HG02884 (cell line): ENCODE measurements around the gene RHOA.
"Not testable (repeated sequence)": the region's sequence is repeated elsewhere in the genome, so short reads cannot be mapped to it uniquely, and the experiment has no call there.

Experiments
- ATAC-seq: cut with Tn5 transposase; IDR thresholded peaks from one replicate; pipeline ENCODE4 v1.9.1; 2021; ENCODE audit warnings: mild to moderate bottlenecking, moderate library complexity; ENCODE audit not compliant: unreplicated experiment

Gene RHOA

DNA sequence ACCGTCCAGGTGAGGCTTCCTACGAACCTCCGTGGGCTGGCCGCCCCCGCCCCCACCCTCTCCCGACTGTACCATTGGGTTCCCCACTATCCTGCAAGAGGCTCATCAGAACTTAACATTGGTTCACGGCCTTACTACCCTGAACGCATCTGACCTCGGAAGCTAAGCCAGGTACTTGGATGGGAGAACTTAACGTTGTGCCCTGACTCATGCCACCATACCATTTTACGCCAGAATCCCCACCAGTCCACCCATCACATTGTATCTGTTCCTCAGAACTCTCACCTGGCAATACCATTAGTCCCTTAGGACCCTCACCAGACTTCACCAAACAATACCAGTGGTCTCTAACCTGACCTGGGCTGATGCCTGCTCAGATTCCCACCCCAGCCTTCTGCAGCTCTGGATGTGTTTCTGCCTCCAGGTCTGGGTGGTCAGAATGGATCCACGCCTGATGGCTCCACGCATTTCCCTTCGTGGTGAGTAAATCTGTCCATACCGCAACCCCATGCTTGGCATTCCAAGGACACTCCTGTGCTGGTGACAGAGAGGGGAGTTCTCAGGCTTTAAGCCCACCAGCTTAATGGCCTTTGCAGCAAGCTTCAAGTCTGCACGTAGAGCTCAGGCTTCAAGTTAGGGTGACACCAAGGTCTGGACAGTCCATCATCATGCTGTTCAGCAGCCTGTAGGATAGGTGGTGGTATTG is 1.0 kb upstream of the RHOA start:
- ATAC-seq: no peak

DNA sequence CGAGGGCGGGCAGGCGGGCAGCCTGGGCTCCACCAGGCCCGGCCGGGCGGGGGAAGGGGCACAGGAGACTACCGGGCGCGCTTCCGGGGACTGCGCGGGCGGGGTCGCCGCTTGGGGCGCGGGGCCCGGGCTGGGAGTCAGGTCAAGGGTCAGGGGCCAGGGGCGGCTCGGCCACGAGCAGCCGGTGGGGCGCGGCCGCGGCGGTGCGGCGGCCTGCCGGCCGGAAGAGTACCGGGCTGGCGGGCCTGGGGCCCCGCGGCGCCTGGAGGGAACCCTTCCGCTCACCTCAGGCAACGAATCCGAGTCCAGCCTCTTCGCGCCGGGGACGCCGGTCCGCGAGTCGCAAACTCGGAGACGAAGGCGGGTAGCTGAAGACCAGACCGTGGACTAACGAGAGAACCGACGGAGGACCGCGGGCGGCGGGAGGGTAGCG is 225 bp downstream of the RHOA start:
- ATAC-seq: peak; percentile 13

DNA sequence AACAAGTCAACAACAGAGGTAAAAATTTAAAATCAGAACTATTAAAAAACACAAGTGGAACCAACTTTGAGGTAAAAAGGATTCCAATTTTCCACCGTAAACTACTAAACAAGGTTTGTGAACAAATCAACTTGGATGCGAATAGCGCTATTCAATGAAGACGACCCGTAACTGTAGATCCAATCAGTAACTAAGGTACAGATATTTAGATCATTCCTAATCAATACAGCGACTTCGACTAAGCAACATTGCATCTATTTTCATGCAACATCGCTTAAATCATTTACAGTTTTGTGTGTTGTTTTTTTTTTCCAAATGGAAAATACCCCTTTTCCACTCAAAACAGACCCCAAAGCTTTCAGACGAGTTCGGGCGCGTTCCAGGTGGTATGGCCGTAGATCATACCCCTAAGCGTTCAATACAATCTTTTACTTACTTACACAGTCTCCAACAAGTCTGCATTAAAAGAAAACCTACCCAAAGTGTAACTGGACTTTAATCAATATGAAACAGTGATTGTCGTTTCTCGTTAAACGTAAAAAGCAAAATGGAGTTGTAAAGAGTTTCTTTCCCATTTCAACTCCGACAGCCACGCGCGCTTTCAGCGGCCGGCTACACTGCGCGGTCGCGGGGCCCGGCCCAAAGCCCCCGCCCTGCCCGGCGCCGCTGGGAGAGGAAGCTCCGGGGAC is 786 bp downstream of the RHOA start:
- no peak for ATAC-seq

DNA sequence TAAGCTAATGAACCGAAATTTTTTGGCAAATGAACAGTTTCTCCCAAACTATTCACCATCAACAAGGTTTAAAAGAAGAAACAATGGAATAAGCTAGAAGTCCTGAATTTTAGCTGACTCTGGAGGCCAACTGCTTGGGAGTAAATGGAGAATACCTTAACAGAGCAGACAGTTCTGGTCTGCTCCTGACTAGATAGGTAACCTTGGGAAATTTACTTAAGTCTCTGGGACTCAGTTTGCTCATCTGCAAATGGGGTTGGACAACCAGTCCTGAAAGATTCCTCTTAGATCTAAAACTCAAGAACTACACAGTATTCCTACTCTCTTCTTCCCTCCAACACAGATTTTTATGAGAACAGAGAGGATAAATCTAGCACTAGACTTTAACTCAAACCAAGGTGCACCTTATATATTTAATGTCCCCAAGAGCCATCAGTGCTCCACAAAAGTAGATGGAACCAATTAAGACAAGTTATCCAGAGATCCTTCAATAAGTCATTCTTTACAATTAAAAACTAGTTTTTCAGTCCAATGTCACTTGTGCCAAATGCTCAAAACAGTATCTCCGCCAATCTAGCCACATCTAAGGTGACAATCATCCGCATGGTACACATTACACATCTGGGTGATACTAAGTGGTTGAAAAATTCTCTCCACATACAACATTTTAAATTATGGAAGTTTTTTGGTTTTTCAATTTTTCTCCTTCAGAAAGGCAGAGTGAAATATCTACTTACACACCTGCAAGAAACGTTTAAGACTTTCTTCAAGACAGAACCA is 1.5 kb downstream of the RHOA start:
- ATAC-seq: no peak

DNA sequence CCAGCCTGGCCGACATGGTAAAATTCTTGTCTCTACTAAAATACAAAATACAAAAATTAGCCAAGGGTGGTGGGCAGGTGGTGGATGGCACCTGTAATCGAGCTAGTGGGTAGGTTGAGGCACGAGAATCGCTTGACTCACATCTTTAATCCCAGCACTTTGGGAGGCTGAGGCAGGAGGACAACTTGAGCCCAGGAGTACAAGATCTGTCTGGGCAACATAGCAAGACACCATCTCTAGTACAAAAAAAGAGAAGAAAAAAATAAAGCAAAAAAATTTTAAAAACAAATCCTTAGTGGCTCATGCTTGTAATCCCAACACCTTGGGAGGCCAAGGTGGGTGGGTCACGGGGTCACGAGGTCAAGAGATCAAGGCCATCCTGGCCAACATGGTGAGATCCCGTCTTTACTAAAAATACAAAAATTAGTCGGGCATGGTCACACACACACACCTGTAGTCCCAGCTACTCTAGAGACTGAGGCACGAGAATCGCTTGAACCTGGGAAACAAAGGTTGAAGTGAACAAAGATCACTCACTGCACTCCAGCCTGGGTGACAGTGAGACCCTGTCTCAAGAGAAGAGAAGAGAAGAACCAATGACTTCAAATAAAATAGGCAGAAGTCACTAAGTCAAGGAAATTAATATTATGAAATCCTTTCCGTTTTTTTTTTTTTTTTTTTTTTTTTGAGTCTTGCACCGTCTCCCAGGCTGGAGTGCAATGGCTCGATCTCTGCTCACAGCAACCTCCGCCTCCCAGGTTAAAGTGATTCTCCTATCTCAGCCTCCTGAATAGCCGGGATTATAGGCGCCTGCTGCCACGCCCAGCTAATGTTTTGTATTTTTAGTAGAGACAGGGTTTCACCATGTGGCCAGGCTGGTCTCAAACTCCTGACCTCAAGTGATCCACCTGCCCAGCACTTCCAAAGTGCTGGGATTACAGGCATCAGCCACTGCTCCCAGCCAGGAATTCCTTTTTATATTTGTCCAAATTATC is 4.9 kb downstream of the RHOA start:
- ATAC-seq: no peak

DNA sequence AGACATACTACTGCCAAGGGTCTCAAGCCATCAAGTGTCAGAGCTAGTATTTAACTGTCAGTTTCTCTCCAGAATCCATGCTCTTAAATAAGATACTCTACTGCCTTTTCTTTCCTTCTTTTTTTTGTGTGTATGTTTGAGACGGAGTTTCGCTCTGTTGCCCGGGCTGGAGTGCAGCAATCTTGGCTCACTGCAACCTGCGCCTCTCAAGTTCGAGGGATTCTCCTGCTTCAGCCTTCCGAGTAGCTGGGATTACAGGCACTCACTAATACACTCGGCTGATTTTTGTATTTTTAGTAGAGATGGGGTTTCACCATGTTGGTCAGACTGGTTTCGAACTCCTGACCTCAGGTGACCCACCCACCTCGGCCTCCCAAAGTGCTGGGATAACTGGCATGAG is 6.2 kb downstream of the RHOA start:
- ATAC-seq: not testable (repeated sequence)

DNA sequence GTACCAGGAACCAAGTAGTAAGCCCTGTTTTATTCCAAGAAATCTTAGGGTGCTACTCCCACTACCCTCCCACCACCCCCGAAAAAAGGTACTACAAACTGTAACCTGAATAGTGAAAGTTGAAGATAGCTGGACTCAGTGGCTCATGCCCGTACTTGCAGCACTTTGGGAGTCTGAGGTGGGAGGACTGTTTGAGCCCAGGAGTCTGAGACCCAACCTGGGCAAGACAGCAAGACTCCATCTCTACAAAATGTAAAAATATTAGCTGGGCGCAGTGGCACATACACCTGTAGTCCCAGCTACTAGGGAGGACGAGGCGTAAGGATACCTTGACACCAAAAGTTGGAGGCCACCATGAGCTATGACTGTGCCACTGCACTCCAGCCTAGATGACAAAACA is 7.9 kb downstream of the RHOA start:
- no peak for ATAC-seq

DNA sequence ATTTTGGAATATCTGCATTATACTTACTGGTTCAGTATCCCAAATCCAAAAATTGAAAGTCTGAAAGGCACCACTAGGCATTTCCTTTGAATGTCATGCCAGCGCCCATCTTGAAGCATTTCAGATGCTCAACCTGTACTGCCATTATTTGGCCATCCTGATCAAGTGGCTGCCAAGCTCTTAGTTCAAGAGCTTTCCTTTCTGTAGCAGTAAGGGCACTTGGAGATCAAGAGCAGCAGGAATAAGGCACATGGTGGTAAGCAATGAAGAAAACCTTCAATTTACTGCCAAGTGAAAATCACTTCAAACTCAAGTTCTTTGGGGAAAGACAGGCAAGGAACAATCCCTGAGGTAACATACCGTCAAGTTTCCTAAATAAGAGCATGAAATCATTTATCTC is 10.0 kb downstream of the RHOA start:
- no peak for ATAC-seq

DNA sequence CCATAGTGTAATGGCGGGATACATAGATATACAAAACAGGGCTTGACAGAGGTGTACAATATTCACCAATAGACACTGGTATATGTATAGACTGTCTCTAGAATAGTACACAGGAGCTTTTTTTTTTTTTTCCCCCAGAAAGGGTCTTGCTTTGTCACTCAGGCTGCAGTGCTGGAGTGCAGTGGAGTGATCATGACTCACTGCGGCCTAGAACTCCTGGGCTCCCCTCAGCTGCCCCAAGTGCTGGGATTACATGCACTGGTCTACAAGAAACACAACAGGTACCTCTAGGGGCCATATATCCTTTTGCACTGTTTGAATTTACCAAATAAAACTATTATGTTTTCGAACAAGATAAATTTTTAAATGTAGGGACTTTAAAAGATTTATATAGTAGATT is 12.3 kb downstream of the RHOA start:
- no peak for ATAC-seq

DNA sequence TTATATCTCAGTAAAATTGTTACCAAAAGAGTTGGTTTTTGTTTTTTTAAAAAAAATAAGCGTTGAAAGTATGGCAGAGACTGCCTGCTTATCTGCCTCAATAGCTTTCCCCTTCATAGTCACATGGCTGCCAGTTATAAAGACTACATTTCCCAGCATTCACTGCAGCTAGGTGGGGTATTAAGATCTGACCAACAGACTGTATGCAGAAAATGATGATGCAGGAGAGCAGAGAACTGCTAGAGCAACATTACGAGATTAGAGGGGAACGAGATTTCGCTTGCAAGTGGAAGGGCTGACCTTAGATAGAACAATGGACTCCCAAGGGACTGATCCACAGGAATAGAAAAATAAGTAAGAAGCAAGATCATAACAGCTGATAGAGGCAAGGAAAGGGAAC is 14.3 kb downstream of the RHOA start:
- no peak for ATAC-seq

DNA sequence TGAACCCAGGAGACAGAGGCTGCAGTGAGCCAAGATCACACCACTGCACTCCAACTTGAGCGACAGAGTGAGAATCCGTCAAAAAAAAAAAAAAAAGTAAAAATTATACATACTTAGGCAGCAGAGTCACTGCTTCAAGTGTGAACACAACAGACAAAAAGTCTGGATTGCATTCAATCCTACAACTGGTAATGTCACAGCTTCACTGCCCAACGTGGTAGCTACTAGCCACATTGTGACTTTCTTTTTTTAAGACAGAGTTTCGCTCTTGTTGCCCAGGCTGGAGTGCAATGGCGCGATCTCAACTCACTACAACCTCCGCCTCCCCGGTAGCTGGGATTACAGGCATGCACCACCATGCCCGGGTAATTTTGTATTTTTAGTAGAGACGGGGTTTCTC is 20.5 kb downstream of the RHOA start:
- not testable (repeated sequence) for ATAC-seq

DNA sequence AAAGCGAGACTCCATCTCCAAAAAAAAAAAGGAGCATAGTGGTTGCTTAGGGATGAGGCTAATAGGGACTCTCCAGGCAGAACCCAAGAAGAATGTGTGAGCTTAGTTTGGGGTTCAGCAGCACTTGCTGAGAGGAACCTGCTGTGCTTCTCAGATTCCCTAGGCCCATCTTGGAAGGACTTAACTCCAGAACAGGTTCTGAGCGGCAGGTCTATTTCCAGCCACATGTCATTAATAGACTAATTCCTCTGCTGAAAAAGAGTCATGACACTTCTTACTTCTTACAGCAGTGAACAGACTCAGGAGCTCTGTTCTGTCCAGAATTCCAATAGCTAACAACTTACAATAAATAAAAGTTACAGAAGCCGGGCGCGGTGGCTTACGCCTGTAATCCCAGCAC is 22.5 kb downstream of the RHOA start:
- no peak for ATAC-seq

DNA sequence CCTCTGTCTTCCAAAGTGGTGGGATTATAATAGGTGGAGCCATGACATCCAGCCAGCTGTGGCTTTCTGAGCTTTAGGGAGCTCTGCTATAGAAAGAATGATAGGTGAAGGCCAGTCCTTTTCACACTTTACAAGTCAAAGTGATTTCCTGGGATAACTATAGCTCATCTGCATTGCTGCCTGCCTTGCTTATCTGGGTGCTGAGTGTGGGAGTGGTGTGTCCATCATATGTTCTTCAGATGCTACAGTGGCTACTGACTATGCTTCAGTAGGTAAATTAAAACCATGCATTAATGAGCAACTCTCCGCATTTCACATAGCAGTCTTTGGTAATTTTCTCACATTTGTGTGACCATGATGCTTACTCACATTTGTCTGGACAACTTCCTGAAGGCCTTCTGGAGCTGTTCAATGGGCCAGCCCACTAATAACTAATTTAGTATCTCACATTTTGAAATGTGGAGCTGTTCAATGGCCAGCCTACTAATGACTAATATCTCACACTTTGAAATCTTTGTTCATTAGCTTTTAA is 23.4 kb downstream of the RHOA start:
- no peak for ATAC-seq

DNA sequence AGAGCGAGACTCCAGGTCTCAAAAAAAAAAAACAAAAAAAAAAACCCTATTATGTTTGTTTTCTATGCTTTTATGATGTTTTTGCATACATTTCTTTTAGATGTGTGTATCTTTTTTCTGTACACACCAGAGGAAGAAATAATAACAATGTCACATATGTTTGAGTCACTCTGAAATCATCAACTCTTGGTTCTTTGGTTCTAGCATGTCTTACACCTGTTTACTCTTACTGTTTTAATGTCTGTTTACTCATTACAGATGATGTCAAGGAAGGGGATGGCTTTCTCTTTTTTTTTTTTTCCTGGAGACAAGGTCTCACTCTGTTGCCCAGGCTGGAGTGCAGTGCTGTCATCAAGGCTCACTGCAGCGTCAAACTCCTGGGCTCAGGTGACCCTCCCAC is 24.1 kb downstream of the RHOA start:
- no peak for ATAC-seq

DNA sequence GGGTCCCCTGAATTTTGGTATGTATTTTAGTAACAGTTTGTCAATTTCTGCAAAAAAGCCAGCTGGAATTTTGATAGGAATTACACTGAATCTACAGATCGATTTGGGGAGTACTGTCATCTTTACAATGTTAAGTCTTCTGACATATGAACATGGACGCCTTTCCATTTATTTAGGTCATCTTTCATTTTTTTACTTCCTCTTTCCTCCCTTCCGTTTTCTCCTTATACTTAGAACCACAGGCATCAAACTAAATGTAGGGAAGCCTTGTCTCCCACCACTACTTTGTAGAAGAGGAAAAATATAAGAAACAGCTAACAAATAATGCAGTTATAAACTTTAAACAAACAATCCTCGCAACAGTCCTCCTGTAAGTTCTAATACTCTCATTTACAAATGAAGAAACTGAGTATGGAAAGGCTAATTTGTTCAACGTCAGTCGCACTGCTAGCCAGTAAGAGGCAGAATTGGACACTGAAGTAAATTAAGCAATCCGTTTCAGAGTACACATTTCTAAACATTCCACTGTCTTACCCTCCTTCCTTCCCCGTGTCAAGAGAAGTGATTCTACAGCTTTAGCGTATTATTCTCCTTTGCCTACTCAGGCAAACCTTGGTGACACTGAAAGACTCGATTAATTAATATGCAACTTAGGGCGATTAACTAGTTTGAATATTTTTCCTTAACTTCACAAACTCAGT is 25.6 kb downstream of the RHOA start:
- ATAC-seq: no peak

DNA sequence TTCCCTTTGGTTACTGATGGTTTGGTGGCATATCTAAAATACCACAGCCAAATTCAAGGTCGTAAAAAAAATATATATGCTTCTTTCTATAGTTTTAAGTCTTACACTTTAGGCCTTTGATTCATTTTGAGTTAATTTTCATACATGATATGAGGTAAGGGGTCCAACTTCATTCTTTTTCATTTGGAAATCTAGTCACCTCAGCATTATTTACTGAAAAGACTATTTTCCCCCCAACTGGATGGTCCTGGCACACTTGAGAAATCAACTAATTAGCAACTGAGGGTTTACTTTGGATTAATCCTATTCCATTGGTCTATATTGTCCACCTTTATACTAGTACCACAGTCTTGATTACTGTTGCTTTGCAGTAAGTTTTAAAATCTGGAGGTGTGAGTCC is 26.2 kb downstream of the RHOA start:
- ATAC-seq: no peak

DNA sequence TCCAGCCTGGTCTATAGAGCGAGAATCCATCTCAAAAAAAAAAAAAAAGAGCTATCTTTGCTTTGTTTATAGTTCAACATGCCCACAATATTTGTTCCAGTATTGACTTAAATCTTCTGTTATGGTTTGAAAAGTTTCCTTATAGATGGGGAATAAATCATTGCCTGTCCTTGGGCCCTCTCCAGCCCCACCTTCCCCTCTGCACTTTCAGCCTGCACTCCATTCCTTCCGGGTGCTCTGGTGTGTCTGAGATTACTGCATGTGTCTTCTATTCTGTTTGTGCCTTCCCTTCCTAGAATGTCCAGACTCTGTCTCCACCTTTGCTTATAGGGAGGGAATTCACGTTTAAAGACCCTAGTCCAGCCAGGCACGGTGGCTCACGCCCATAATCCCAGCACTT is 28.4 kb downstream of the RHOA start:
- ATAC-seq: no peak

DNA sequence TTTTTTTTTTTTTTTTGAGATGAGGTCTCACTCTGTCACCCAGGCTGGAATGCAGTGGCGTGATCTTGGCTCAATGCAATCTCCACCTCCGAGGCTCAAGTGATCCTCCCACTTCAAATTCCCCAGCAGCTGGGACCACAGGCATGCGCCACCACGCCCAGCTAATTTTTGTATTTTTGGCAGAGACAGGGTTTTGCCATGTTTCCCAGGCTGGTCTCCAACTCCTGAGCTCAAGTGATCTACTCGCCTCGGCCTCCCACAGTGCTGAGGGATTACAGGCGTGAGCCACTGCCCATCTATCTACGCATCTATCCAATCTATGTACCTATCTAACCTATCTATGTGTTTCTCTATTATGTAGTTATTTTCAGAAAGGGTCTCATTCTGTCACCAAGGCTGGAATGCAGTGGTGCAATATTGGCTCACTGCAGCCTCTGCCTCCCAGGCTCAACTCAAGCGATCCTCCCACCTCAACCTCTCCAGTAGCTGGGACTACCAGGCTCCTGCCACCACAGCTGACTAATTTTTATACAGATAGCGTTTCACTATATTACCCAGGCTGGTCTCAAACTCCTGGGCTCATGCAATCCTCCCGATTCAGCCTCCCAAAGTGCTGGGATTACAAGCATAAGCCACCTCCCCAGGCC is 33.4 kb downstream of the RHOA start:
- no peak for ATAC-seq

DNA sequence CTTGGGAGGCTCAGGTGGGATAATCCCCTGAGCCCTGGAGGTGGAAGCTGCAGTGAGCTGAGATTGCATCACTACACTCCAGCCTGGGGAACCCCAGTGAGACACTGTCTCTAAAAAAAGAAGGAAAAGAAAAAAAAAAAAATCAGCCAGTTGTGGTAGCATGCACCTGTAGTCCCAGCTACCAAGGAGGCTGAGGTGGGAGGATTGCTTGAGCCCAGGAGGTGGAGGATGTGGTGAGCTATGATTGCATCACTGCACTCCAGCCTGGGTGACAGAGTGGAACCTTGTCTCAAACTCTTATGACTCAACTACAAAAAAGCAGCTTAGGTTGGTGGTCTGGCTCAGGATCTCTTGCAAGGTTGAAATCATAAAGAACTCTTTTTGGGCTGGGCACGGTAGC is 34.3 kb downstream of the RHOA start:
- no peak for ATAC-seq
